Kidney (tissue), 14 donors: ENCODE measurements around the gene KDM6B. TPM values are rescaled to one million over a fixed set of nuclear protein-coding genes. Genes with fewer than 3 reads are reported as not detected.

ENCODE experiments used
- DNase-seq, 5 donors: peaks; one replicate each; pipeline ENCODE4 v3.0.0-alpha.2; 2013 to 2020
- FAIRE-seq: peaks from 2 replicates; lab custom pipeline; 2012; peaks lifted over from hg19 to GRCh38; lab: Jason Lieb, UNC
- H3K27ac ChIP-seq, 2 donors: one replicate each; pipeline ENCODE4 v1.7.0; 2013; ENCODE audit warnings: low read depth in 2 of 2, low read length in 2 of 2, inconsistent platforms in 1 of 2
- H3K27me3 ChIP-seq: one replicate; pipeline ENCODE4 v1.7.1; 2013; ENCODE audit warnings: low read length, inconsistent platforms; ENCODE audit not compliant: control insufficient read depth, insufficient read depth
- H3K36me3 ChIP-seq, 3 donors: one replicate each; pipeline versions ENCODE4 v1.7.0 to v1.7.1; 2013; ENCODE audit warnings: low read length in 3 of 3, control low read depth in 1 of 3, inconsistent platforms in 1 of 3; ENCODE audit not compliant: insufficient read depth in 3 of 3, control insufficient read depth in 2 of 3
- H3K4me1 ChIP-seq, 3 donors: one replicate each; pipeline versions ENCODE4 v1.7.0 to v1.7.1; 2013; ENCODE audit warnings: low read length in 3 of 3, inconsistent platforms in 1 of 3, low read depth in 1 of 3; ENCODE audit not compliant: control insufficient read depth in 2 of 3, insufficient read depth in 2 of 3
- H3K4me3 ChIP-seq, 3 donors: one replicate each; pipeline versions ENCODE4 v1.7.0 to v1.8.1; 2013; ENCODE audit warnings: low read length in 3 of 3, control low read depth in 1 of 3, inconsistent platforms in 1 of 3
- H3K9ac ChIP-seq, 3 donors: one replicate each; pipeline versions ENCODE4 v1.7.0 to v1.7.1; 2013; ENCODE audit warnings: low read length in 3 of 3, control low read depth in 1 of 3, inconsistent platforms in 1 of 3
- H3K9me3 ChIP-seq, 3 donors: one replicate each; pipeline versions ENCODE4 v1.7.0 to v1.7.1; 2013; ENCODE audit warnings: low read length in 3 of 3, control low read depth in 1 of 3, inconsistent platforms in 1 of 3; ENCODE audit not compliant: control insufficient read depth in 2 of 3, insufficient read depth in 1 of 3
- CTCF ChIP-seq: IDR thresholded peaks from 3 replicates; pipeline ENCODE4 v1.5.1; 2012; ENCODE audit warnings: mild to moderate bottlenecking, moderate library complexity, borderline replicate concordance; ENCODE audit not compliant: insufficient read depth; ENCODE audit errors: extremely low read depth
- intact Hi-C: fragments of 100-400 bp; cut with DNase I; formaldehyde crosslinking; loops from one replicate; pipeline ENCODE4 v1.11.1; 2022
- polyA plus RNA-seq: library from polyadenylated mRNA; stranded (reverse); fragments of 350-450 nt; fragmentation: Illumina TruSeq; extraction: RNeasy Lipid Tissue Mini Kit (QIAGEN cat#74804); gene quantifications from one replicate; pipeline ENCODE4 v1.2.3, GENCODE V29; 2014; ENCODE audit warnings: low read depth, low replicate concordance; ENCODE audit not compliant: insufficient read depth
- total RNA-seq: library from RNA; stranded (reverse); fragmentation: NEBNext Ultra II Directional; extraction: Animal tissue kit (Norgen Biotek cat#: 25700); gene quantifications from one replicate; pipeline ENCODE4 v1.2.1, GENCODE V29; 2021
- donor health status: control.
- donor health status: control.
- donor health status: control.
- donor health status: control.
- donor health status: control.
- donor health status: DM: yes; HTN: yes; CAD: no.
- donor health status: Normal renal cell carcinoma (clear cell type).

Gene KDM6B
- total and polyA plus RNA-seq, 2 donors from 2014 or later = 3.9 to 32.3 TPM

- H3K36me3 ChIP-seq = peaks cover 7 to 10% (median 7%) of the 10 kb centered on the region in 3 donors
- peak; percentile 42 for TF ChIP-seq CTCF
- peak within 1 kb of the TSS; percentile 93 for H3K27ac ChIP-seq
- H3K27me3 ChIP-seq = no peaks in the 10 kb centered on the region
- H3K9me3 ChIP-seq = no peaks in the 10 kb centered on the region
- H3K4me1 ChIP-seq = peaks cover 0 to 26% (median 4%) of the 10 kb centered on the region in 3 donors
- peak; percentile 99 to 100 (median 99) for DNase-seq
- intact Hi-C loops = no loop called here
- peak within 1 kb of the TSS; percentile 73 to 95 (median 79) for H3K4me3 ChIP-seq
- FAIRE-seq = peak; percentile 61
- peak within 1 kb of the TSS; percentile 63 to 95 (median 72) for H3K9ac ChIP-seq
These were observed 23.0 kb downstream of the KDM6B start, which contains the start of gene NAA38 for GRCh38 chr17:7856811-7857712. Gene NAA38, minus strand, starts transcription at chr17:7857559. Its CDS starts 96 bp downstream, at chr17:7857463.

GRCh38 chr17:7857713-7858521, 23.9 kb downstream of the KDM6B start, which contains the start of gene CYB5D1:
Gene CYB5D1, plus strand, starts transcription at chr17:7858003. Its CDS starts 132 bp downstream, at chr17:7858135.
- peak within 1 kb of the TSS; percentile 73 to 95 (median 79) for H3K4me3 ChIP-seq
- intact Hi-C loops = no loop called here
- no peaks in the 10 kb centered on the region for H3K9me3 ChIP-seq
- H3K4me1 ChIP-seq = peaks cover 0 to 25% (median 4%) of the 10 kb centered on the region in 3 donors
- FAIRE-seq (no peak), DNase-seq (peak; percentile 93 to 97 (median 95))
- peak within 1 kb of the TSS; percentile 93 for H3K27ac ChIP-seq
- TF ChIP-seq CTCF = no peak
- peak within 1 kb of the TSS; percentile 63 to 95 (median 65) for H3K9ac ChIP-seq
- peaks cover under 1 to 2% (median 2%) of the 10 kb centered on the region in 3 donors for H3K36me3 ChIP-seq
- no peaks in the 10 kb centered on the region for H3K27me3 ChIP-seq

GRCh38 chr17:7858522-7858810, 24.4 kb downstream of the KDM6B start:
- Histone ChIP-seq H3K9ac (peak overlapping the region; percentile 14 to 95 (median 63)), H3K36me3 (peaks cover 0 to 2% (median 0%) of the 10 kb centered on the region in 3 donors), H3K27ac (peak overlapping the region; percentile 93), H3K9me3 (no peaks in the 10 kb centered on the region), H3K4me3 (peak overlapping the region; percentile 73 to 95 (median 79)), H3K27me3 (no peaks in the 10 kb centered on the region), H3K4me1 (peaks cover 0 to 25% (median 4%) of the 10 kb centered on the region in 3 donors)
- TF ChIP-seq CTCF = peak; percentile 19
- DNase-seq (peak; percentile 61 to 84 (median 72)), FAIRE-seq (no peak)
- intact Hi-C loops = no loop called here
